Activated CD8-positive, alpha-beta T cell treated with anti-CD3 and anti-CD28 coated beads for 36 hours (primary cell): ENCODE measurements around the gene AMDHD2. TPM values are rescaled to one million over a fixed set of nuclear protein-coding genes. Genes with fewer than 3 reads are reported as not detected.
"Not testable (repeated sequence)": the region's sequence is repeated elsewhere in the genome, so short reads cannot be mapped to it uniquely, and the experiment has no call there.

Experiments
- ATAC-seq: fragments of 200-7000 bp; cut with Tn5 transposase; one replicate; pipeline ENCODE4 v1.10.0; 2021; ENCODE audit warnings: mild to moderate bottlenecking, moderate library complexity
- CTCF ChIA-PET: fragments of 350-600 bp; sonication (Branson Sonifier 250); formaldehyde crosslinking; loops from one replicate; lab custom pipeline; 2021; ENCODE audit warnings: antibody characterized with exemption; lab: Charles Lee
- POLR2A ChIA-PET: fragments of 350-600 bp; sonication (Branson Sonifier 250); formaldehyde crosslinking; loops from one replicate; lab custom pipeline; 2021; ENCODE audit warnings: antibody characterized with exemption; lab: Charles Lee
- DNase-seq: peaks from one replicate; pipeline ENCODE4 v3.0.0-alpha.2; 2020
- H3K27ac Mint-ChIP-seq: one replicate; pipeline ENCODE4 v1.8.0; 2021; ENCODE audit warnings: mild to moderate bottlenecking, mixed read lengths
- H3K27me3 Mint-ChIP-seq: one replicate; pipeline ENCODE4 v1.8.0; 2021; ENCODE audit warnings: mixed read lengths
- H3K36me3 Mint-ChIP-seq: one replicate; pipeline ENCODE4 v1.8.0; 2021; ENCODE audit warnings: low read depth, mixed read lengths
- H3K4me1 Mint-ChIP-seq: one replicate; pipeline ENCODE4 v1.8.0; 2021; ENCODE audit warnings: low read depth, mixed read lengths
- H3K4me3 Mint-ChIP-seq: one replicate; pipeline ENCODE4 v1.8.0; 2021; ENCODE audit warnings: mild to moderate bottlenecking, moderate library complexity, mixed read lengths
- H3K9me3 Mint-ChIP-seq: one replicate; pipeline ENCODE4 v1.8.0; 2021; ENCODE audit warnings: mixed read lengths
- CTCF ChIP-seq: fragments of 200-600 bp; IDR thresholded peaks from one replicate; pipeline ENCODE4 v1.8.0; 2022; ENCODE audit warnings: antibody characterized with exemption, mild to moderate bottlenecking
- intact Hi-C: fragments of 100-400 bp; cut with micrococcal nuclease; formaldehyde crosslinking; loops from one replicate; pipeline ENCODE4 v1.10.0; 2022
- total RNA-seq, 2 experiments: library from RNA; stranded (reverse); gene quantifications; one replicate each; pipeline ENCODE4 v1.2.3, GENCODE V29; 2021

AMDHD2 gene
- total RNA-seq, 2 experiments from 2014 or later, result 28.2 to 29.0 TPM

- ATAC-seq, result peak; percentile 11
- H3K4me1 Mint-ChIP-seq, result peaks cover 18% of the 10 kb centered on the region
- no peaks in the 10 kb centered on the region for H3K36me3 Mint-ChIP-seq
- peak; percentile 83 for DNase-seq
- peak overlapping the region; percentile 98 for H3K27ac Mint-ChIP-seq
- ChIA-PET POLR2A (interaction anchor here (0.7 to 3.7 kb wide), 7 partner anchors 12 to 448 kb away, joined by 3 to 67 read pairs (median 4); partner anchors contain the start of genes AMDHD2 and ATP6V0C), CTCF (interaction anchor here (0.8 to 1.2 kb wide), 4 partner anchors 12 to 317 kb away, joined by 3 to 5 read pairs (median 4); partner anchors contain the start of gene AMDHD2)
- H3K4me3 Mint-ChIP-seq, result peak overlapping the region; percentile 88
- intact Hi-C loops, result loop anchor here (10.0 kb wide), 1 partner anchor 52 kb away; no protein-coding TSS in a partner anchor
- TF ChIP-seq CTCF, result no peak
- no peaks in the 10 kb centered on the region for H3K9me3 Mint-ChIP-seq
- H3K27me3 Mint-ChIP-seq, result no peaks in the 10 kb centered on the region
Observed at GRCh38 chr16:2532494-2533141, 12.4 kb downstream of the AMDHD2 start.

GRCh38 chr16:2533142-2533755 lies 13.1 kb downstream of the AMDHD2 start:
- not testable (repeated sequence) for DNase-seq, H3K36me3 Mint-ChIP-seq, H3K9me3 Mint-ChIP-seq, H3K27me3 Mint-ChIP-seq, ATAC-seq
- Mint-ChIP-seq H3K4me1 (peaks cover 18% of the 10 kb centered on the region), H3K27ac (peak overlapping the region; percentile 98), H3K4me3 (peak overlapping the region; percentile 88)
- ChIA-PET CTCF (interaction anchor here (0.8 to 1.2 kb wide), 4 partner anchors 13 to 318 kb away, joined by 3 to 5 read pairs (median 4); partner anchors contain the start of gene AMDHD2), POLR2A (interaction anchor here (0.7 to 3.7 kb wide), 5 partner anchors 12 to 380 kb away, joined by 3 to 67 read pairs (median 13); partner anchors contain the start of genes AMDHD2 and ATP6V0C)
- intact Hi-C loops, result loop anchor here (10.0 kb wide), 1 partner anchor 52 kb away; no protein-coding TSS in a partner anchor

GRCh38 chr16:2533912-2534311 lies 13.7 kb downstream of the AMDHD2 start:
- intact Hi-C loops, result loop anchor here (10.0 kb wide), 1 partner anchor 51 kb away; no protein-coding TSS in a partner anchor
- CTCF ChIA-PET, result no interaction called here
- no peak for TF ChIP-seq CTCF

GRCh38 chr16:2534335-2534734 lies 14.2 kb downstream of the AMDHD2 start:
- H3K4me1 Mint-ChIP-seq, result peaks cover 23% of the 10 kb centered on the region
- H3K4me3 Mint-ChIP-seq, H3K27me3 Mint-ChIP-seq, H3K36me3 Mint-ChIP-seq, H3K9me3 Mint-ChIP-seq, H3K27ac Mint-ChIP-seq, DNase-seq, ATAC-seq, CTCF ChIA-PET: not testable (repeated sequence)
- POLR2A ChIA-PET, result interaction anchor here (1.0 kb wide), 1 partner anchor 277 kb away, joined by 3 read pairs; no protein-coding TSS in a partner anchor
- intact Hi-C loops, result loop anchor here (10.0 kb wide), 1 partner anchor 50 kb away; no protein-coding TSS in a partner anchor

More at GRCh38 chr16:2533912-2534311, 13.7 kb downstream of the AMDHD2 start:
- no peaks in the 10 kb centered on the region for H3K27me3 Mint-ChIP-seq
- no peak for DNase-seq
- H3K36me3 Mint-ChIP-seq, result peaks cover 2% of the 10 kb centered on the region
- ATAC-seq, result no peak
- peak overlapping the region; percentile 52 for H3K27ac Mint-ChIP-seq
- H3K4me3 Mint-ChIP-seq, result peak overlapping the region; percentile 31
- H3K4me1 Mint-ChIP-seq, result peaks cover 21% of the 10 kb centered on the region
- H3K9me3 Mint-ChIP-seq, result no peaks in the 10 kb centered on the region
- POLR2A ChIA-PET, result interaction anchor here (1.0 to 3.3 kb wide), 2 partner anchors 19 to 276 kb away, joined by 3 to 26 read pairs; partner anchors contain the start of gene ATP6V0C

- no peaks in the 10 kb centered on the region for H3K27me3 Mint-ChIP-seq
- H3K36me3 Mint-ChIP-seq, result peaks cover 6% of the 10 kb centered on the region
- peaks cover 36% of the 10 kb centered on the region for H3K4me1 Mint-ChIP-seq
- ChIA-PET POLR2A (interaction anchor here (0.6 to 2.6 kb wide), 3 partner anchors 15 to 310 kb away, joined by 4 to 11 read pairs (median 8); partner anchors contain the start of genes AMDHD2 and ATP6V0C), CTCF (no interaction called here)
- intact Hi-C loops, result loop anchor here (10.0 kb wide), 1 partner anchor 49 kb away; no protein-coding TSS in a partner anchor
- TF ChIP-seq CTCF, result no peak
- ATAC-seq (no peak), DNase-seq (no peak)
- H3K9me3 Mint-ChIP-seq, result no peaks in the 10 kb centered on the region
- no peak overlapping the region for H3K27ac Mint-ChIP-seq
- H3K4me3 Mint-ChIP-seq, result no peak overlapping the region
Observed at GRCh38 chr16:2535625-2536013, 15.4 kb downstream of the AMDHD2 start.
